Astrocyte (in vitro differentiated cells and primary cell): Measurements from ENCODE around the gene ACOT11.

Experiments used
- EZH2 ChIP-seq: IDR thresholded peaks from 2 replicates; pipeline ENCODE4 v1.6.1; 2012; ENCODE audit warnings: mild to moderate bottlenecking, low read length, inconsistent platforms; ENCODE audit not compliant: insufficient read depth
- TF ChIP-seq, protein P1 (sequence below): IDR thresholded peaks from 2 replicates; pipeline ENCODE4 v1.5.1; 2011; ENCODE audit warnings: low read depth, mild to moderate bottlenecking, inconsistent platforms, low read length, moderate library complexity; ENCODE audit not compliant: insufficient read depth

DNA sequence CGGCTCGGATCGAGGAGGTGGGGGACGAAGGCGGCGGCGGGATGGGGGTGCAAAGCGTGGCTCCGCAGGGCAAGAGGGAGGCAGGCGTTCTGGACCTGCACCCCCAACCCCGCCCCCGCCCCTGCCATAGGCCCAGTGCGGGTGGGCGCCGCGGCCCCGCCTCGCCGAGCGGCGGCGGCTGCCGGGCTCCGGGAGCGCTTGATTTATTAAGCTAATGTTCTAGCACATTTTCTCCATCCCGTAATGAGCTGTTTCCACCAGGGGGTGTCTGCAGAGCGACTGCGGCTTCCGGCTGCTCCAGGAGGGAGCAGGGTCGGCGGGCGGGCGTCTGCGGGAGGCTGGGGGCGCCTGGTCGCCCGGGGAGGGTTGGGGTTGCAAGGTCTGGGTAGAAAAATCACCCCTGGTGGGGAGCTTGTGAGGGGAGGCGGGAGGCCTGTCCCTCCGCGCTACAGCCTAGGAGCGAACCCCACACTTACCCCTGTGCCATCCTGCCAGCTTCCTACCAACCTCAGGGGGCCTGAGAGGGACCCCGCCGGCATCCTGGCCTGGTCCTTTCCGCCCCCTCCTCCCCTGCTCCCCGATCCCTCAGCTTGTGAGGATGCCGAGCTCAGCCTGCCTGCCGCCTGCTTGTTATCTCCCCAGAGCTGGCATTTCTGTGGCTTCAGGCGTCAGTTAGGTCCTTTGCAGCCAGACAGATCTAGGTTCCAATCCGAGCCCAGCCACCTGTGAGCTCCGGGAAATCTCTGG, 48.5 kb upstream of the ACOT11 start:
- TF ChIP-seq EZH2: peak; percentile 55
- TF ChIP-seq, protein P1, sequence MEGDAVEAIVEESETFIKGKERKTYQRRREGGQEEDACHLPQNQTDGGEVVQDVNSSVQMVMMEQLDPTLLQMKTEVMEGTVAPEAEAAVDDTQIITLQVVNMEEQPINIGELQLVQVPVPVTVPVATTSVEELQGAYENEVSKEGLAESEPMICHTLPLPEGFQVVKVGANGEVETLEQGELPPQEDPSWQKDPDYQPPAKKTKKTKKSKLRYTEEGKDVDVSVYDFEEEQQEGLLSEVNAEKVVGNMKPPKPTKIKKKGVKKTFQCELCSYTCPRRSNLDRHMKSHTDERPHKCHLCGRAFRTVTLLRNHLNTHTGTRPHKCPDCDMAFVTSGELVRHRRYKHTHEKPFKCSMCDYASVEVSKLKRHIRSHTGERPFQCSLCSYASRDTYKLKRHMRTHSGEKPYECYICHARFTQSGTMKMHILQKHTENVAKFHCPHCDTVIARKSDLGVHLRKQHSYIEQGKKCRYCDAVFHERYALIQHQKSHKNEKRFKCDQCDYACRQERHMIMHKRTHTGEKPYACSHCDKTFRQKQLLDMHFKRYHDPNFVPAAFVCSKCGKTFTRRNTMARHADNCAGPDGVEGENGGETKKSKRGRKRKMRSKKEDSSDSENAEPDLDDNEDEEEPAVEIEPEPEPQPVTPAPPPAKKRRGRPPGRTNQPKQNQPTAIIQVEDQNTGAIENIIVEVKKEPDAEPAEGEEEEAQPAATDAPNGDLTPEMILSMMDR: no peak
